Prostate gland (tissue), 2 donors: ENCODE results near the gene CHTF8.

Source experiments
- CTCF ChIP-seq, 4 experiments: fragments of 200-600 bp in 2 of 4; fragments of 450-650 bp in 2 of 4; sonication (generic) in 2 of 4; IDR thresholded peaks; 1 replicate in 3 of 4; 2 replicates in 1 of 4; pipeline ENCODE4 v1.5.1; 2016 to 2019; ENCODE audit warnings: antibody characterized with exemption in 4 of 4, mild to moderate bottlenecking in 2 of 4, moderate library complexity in 2 of 4
- POLR2A ChIP-seq: fragments of 450-650 bp; IDR thresholded peaks from one replicate; pipeline ENCODE4 v1.6.1; 2016; ENCODE audit warnings: antibody characterized with exemption, mild to moderate bottlenecking
- POLR2AphosphoS5 ChIP-seq: sonication (generic); formaldehyde crosslinking; IDR thresholded peaks from one replicate; pipeline ENCODE4 v1.6.1; 2017; ENCODE audit warnings: antibody characterized with exemption

DNA sequence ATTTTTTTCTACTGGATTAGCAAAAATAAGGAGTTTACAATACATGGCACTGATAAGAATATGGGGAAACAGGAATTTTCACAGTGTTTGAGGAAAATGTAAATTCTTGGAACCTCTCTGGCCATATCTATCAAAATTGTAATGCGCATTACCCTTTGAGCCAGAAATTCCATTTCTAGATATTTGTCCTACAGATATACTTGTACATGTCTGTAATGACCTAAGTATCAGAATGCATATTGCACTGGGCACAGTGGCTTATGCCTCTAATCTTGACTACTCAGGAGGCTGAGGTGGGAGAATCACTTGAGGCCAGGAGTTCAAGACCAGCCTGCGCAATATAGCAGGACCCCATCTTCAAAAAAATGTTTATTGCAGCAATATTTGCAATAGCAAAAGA lies 52.7 kb downstream of the CHTF8 start:
- TF ChIP-seq CTCF (IDR thresholded peaks at IDR 0.05) (no peak), POLR2AphosphoS5 (no peak), POLR2A (no peak)
